ENCODE data around the gene SMYD3. TPM values are rescaled to one million over a fixed set of nuclear protein-coding genes. Genes with fewer than 3 reads are reported as not detected.

Gene SMYD3
- total RNA-seq, 1 donor from 2014 or later: 35.4 TPM

GRCh38 chr1:246294263-246294662 lies 212.8 kb downstream of the SMYD3 start:
- H3K4me3 Mint-ChIP-seq (ENCODE audit: unreplicated experiment): no peak overlapping the region
- TF ChIP-seq, protein P1, sequence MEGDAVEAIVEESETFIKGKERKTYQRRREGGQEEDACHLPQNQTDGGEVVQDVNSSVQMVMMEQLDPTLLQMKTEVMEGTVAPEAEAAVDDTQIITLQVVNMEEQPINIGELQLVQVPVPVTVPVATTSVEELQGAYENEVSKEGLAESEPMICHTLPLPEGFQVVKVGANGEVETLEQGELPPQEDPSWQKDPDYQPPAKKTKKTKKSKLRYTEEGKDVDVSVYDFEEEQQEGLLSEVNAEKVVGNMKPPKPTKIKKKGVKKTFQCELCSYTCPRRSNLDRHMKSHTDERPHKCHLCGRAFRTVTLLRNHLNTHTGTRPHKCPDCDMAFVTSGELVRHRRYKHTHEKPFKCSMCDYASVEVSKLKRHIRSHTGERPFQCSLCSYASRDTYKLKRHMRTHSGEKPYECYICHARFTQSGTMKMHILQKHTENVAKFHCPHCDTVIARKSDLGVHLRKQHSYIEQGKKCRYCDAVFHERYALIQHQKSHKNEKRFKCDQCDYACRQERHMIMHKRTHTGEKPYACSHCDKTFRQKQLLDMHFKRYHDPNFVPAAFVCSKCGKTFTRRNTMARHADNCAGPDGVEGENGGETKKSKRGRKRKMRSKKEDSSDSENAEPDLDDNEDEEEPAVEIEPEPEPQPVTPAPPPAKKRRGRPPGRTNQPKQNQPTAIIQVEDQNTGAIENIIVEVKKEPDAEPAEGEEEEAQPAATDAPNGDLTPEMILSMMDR (IDR thresholded peaks at IDR 0.05; ENCODE audit: unreplicated experiment): no peak
- H3K27me3 Mint-ChIP-seq (ENCODE audit: unreplicated experiment): peaks cover 3% of the 10 kb centered on the region
- DNase-seq (ENCODE audit: low spot score): no peak
- H3K27ac Mint-ChIP-seq (ENCODE audit: unreplicated experiment): no peak overlapping the region
- H3K4me1 Mint-ChIP-seq (ENCODE audit: unreplicated experiment): peaks cover 36% of the 10 kb centered on the region
- no peaks in the 10 kb centered on the region for H3K36me3 Mint-ChIP-seq (ENCODE audit: low read depth, unreplicated experiment)
- H3K9me3 Mint-ChIP-seq (ENCODE audit: unreplicated experiment): no peaks in the 10 kb centered on the region

DNA sequence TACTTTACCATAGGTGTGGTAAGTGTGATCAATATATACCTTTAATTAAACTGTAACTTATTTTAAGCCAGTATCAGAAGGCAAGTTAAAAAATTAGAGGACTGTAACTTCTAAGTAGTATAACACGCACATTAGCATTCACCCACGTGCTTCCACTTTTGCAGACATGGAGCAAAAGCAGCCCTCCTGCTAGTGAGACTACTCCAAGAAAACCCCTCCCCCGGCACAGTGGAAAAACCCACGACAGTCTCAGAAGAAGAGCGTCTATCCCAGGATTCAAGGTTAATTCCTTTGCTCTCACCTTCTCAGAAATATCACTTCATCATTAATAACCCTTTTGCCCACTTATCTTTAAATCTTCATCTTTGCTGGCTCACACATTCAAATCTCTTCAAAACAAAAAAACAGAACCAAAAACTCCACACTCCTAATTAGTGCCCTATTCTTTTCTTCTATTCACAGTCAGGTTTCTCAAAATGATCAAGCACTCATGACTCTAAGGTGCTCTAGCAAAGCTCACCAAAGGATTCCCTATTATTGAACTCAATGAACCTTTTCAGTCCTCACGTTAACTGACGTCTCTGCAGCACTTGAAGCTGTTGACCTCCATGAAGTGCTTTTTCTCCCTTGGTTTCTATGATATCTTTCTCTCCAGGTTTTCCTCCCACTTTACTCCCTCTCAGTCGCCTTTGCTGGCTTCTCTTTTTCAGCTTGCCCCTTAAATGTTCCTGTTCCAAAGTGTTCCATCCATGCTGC lies 213.5 kb downstream of the SMYD3 start:
- Mint-ChIP-seq H3K4me1 (ENCODE audit: unreplicated experiment) (peaks cover 36% of the 10 kb centered on the region), H3K36me3 (ENCODE audit: low read depth, unreplicated experiment) (no peaks in the 10 kb centered on the region), H3K27ac (ENCODE audit: unreplicated experiment) (no peak overlapping the region), H3K27me3 (ENCODE audit: unreplicated experiment) (peaks cover 3% of the 10 kb centered on the region), H3K4me3 (ENCODE audit: unreplicated experiment) (no peak overlapping the region), H3K9me3 (ENCODE audit: unreplicated experiment) (no peaks in the 10 kb centered on the region)
- no peak for DNase-seq (ENCODE audit: low spot score)
- TF ChIP-seq, protein P1 (IDR thresholded peaks at IDR 0.05; ENCODE audit: unreplicated experiment): no peak

GRCh38 chr1:246292571-246292970 lies 214.5 kb downstream of the SMYD3 start:
- Mint-ChIP-seq H3K27me3 (ENCODE audit: unreplicated experiment) (peaks cover 3% of the 10 kb centered on the region), H3K4me3 (ENCODE audit: unreplicated experiment) (no peak overlapping the region), H3K36me3 (ENCODE audit: low read depth, unreplicated experiment) (no peaks in the 10 kb centered on the region), H3K9me3 (ENCODE audit: unreplicated experiment) (no peaks in the 10 kb centered on the region), H3K4me1 (ENCODE audit: unreplicated experiment) (peaks cover 31% of the 10 kb centered on the region), H3K27ac (ENCODE audit: unreplicated experiment) (no peak overlapping the region)
- TF ChIP-seq, protein P1 (IDR thresholded peaks at IDR 0.05; ENCODE audit: unreplicated experiment): no peak
- no peak for DNase-seq (ENCODE audit: low spot score)

DNA sequence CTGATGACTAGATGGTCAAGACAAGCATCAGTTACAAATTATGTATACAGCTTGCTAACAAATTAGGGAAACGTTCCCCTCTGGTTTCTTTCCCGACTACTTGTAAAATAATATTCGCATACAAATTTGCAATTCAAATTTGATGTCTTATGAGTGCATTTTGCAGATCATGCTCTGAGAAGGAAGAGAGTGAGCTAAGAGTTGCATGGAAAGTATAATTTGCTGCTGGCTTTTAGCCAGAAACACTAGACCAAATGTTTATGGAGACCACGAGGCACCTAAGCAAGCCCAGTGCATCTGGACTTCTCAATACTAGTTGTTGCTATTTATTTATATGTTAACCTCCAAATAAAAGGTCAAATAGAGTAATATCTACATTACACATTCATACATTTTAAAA lies 216.0 kb downstream of the SMYD3 start:
- Mint-ChIP-seq H3K27me3 (ENCODE audit: unreplicated experiment) (peaks cover 3% of the 10 kb centered on the region), H3K4me3 (ENCODE audit: unreplicated experiment) (no peak overlapping the region), H3K27ac (ENCODE audit: unreplicated experiment) (no peak overlapping the region), H3K4me1 (ENCODE audit: unreplicated experiment) (peaks cover 20% of the 10 kb centered on the region), H3K36me3 (ENCODE audit: low read depth, unreplicated experiment) (no peaks in the 10 kb centered on the region), H3K9me3 (ENCODE audit: unreplicated experiment) (no peaks in the 10 kb centered on the region)
- no peak for DNase-seq (ENCODE audit: low spot score)
- TF ChIP-seq, protein P1 (IDR thresholded peaks at IDR 0.05; ENCODE audit: unreplicated experiment): no peak

GRCh38 chr1:246283771-246284410 lies 223.2 kb downstream of the SMYD3 start:
- Mint-ChIP-seq H3K36me3 (ENCODE audit: low read depth, unreplicated experiment) (no peaks in the 10 kb centered on the region), H3K4me3 (ENCODE audit: unreplicated experiment) (no peak overlapping the region), H3K27ac (ENCODE audit: unreplicated experiment) (no peak overlapping the region), H3K4me1 (ENCODE audit: unreplicated experiment) (peaks cover 10% of the 10 kb centered on the region), H3K27me3 (ENCODE audit: unreplicated experiment) (peaks cover 2% of the 10 kb centered on the region), H3K9me3 (ENCODE audit: unreplicated experiment) (no peaks in the 10 kb centered on the region)
- TF ChIP-seq, protein P1 (IDR thresholded peaks at IDR 0.05; ENCODE audit: unreplicated experiment): no peak
- DNase-seq (ENCODE audit: low spot score): no peak

All from endothelial cell (in vitro differentiated cells).